GM12878 (cell line): ENCODE measurements around the gene SERPINB13. TPM values are rescaled to one million over a fixed set of nuclear protein-coding genes. Genes with fewer than 3 reads are reported as not detected.

Experiments used
- ATAC-seq: fragments of 200-7000 bp; cut with Tn5 transposase; 3 replicates; pipeline ENCODE4 v1.9.1; 2020; ENCODE audit warnings: mild to moderate bottlenecking, moderate library complexity
- BruUV-seq: library from RNA; stranded (reverse); fragments of 400-500 nt; replicated peaks from 2 replicates; lab custom pipeline; 2021; lab: Mats Ljungman, UMichigan
- CTCF ChIA-PET: fragments of 300-600 bp; sonication (Branson Sonifier 250); formaldehyde crosslinking; extraction: SDS; loops from one replicate; lab custom pipeline; 2021; ENCODE audit warnings: inconsistent platforms; lab: Yijun Ruan, JAX
- POLR2A ChIA-PET: fragments of 350-600 bp; formaldehyde crosslinking; extraction: SDS; loops from one replicate; lab custom pipeline; 2021; ENCODE audit warnings: inconsistent platforms; lab: Charles Lee
- RAD21 ChIA-PET: fragments of 300-600 bp; sonication (Branson Sonifier 250); formaldehyde crosslinking; loops from one replicate; lab custom pipeline; 2023; ENCODE audit warnings: antibody characterized with exemption; ENCODE audit not compliant: unreplicated experiment; lab: Charles Lee
- SMC1A ChIA-PET: fragments of 300-600 bp; sonication (Branson Sonifier 250); formaldehyde crosslinking; loops from one replicate; lab custom pipeline; 2023; ENCODE audit not compliant: unreplicated experiment, uncharacterized antibody; lab: Charles Lee
- DNase-seq: peaks from one replicate; pipeline ENCODE4 v3.0.0-alpha.2; 2011; ENCODE audit warnings: low read depth, low spot score
- FAIRE-seq: peaks from 3 replicates; lab custom pipeline; 2011; peaks lifted over from hg19 to GRCh38; lab: Jason Lieb, UNC
- H2AFZ ChIP-seq: 2 replicates; pipeline ENCODE4 v1.6.0; 2011; ENCODE audit warnings: low read depth, low read length, control low read depth; ENCODE audit not compliant: control insufficient read depth
- H3K27ac ChIP-seq: 2 replicates; pipeline ENCODE4 v1.5.1; 2011; ENCODE audit warnings: control low read depth; ENCODE audit not compliant: control insufficient read depth, insufficient read depth
- H3K27me3 ChIP-seq, 2 experiments: replicated peaks in 1 of 2; 2 replicates each; pipeline versions ENCODE4 v1.6.0 to v1.6.1; 2011; ENCODE audit warnings: low read length in 1 of 2; ENCODE audit not compliant: control insufficient read depth in 2 of 2, insufficient read depth in 2 of 2
- H3K36me3 ChIP-seq, 2 experiments: 2 replicates each; pipeline ENCODE4 v1.5.1; 2011; ENCODE audit warnings: low read length in 1 of 2; ENCODE audit not compliant: control insufficient read depth in 2 of 2, insufficient read depth in 2 of 2
- H3K4me1 ChIP-seq: 2 replicates; pipeline ENCODE4 v1.6.1; 2011; ENCODE audit warnings: mild to moderate bottlenecking, low read length, moderate library complexity, mixed read lengths; ENCODE audit not compliant: control insufficient read depth, insufficient read depth
- H3K4me2 ChIP-seq: 2 replicates; pipeline ENCODE4 v1.6.0; 2011; ENCODE audit warnings: control low read depth; ENCODE audit not compliant: control insufficient read depth, insufficient read depth
- H3K4me3 ChIP-seq: fragments of 200-600 bp; sonication (generic); 2 replicates; pipeline ENCODE4 v1.5.1; 2016
- H3K79me2 ChIP-seq: 2 replicates; pipeline ENCODE4 v1.6.0; 2011; ENCODE audit warnings: low read length; ENCODE audit not compliant: control insufficient read depth, insufficient read depth
- H3K9ac ChIP-seq: 2 replicates; pipeline ENCODE4 v1.8.0; 2011; ENCODE audit warnings: low read length, control low read depth, mixed read lengths; ENCODE audit not compliant: control insufficient read depth, insufficient read depth
- H3K9me3 ChIP-seq: replicated peaks from 3 replicates; pipeline ENCODE4 v1.5.1; 2011; ENCODE audit warnings: mild to moderate bottlenecking, low read length; ENCODE audit not compliant: control insufficient read depth, insufficient read depth
- H4K20me1 ChIP-seq: 2 replicates; pipeline ENCODE4 v1.6.0; 2011; ENCODE audit not compliant: control insufficient read depth, insufficient read depth
- ASH2L ChIP-seq: fragments of 300-600, 200-600 bp; sonication (generic); IDR thresholded peaks from 2 replicates; pipeline ENCODE4 v1.6.1; 2017; ENCODE audit warnings: low read depth, mild to moderate bottlenecking, borderline replicate concordance
- BACH1 ChIP-seq: fragments of 450-650 bp; IDR thresholded peaks from 2 replicates; pipeline ENCODE4 v1.6.1; 2017; ENCODE audit warnings: mild to moderate bottlenecking, borderline replicate concordance
- BMI1 ChIP-seq: fragments of 450-650 bp; IDR thresholded peaks from 2 replicates; pipeline ENCODE4 v1.6.1; 2016; ENCODE audit warnings: mild to moderate bottlenecking, moderate library complexity, borderline replicate concordance
- CEBPB ChIP-seq, 2 experiments: fragments of 150-350 bp in 1 of 2; IDR thresholded peaks; 2 replicates each; pipeline ENCODE4 v1.6.1; 2012 to 2014; ENCODE audit warnings: low read depth in 2 of 2, low read length in 2 of 2, borderline replicate concordance in 1 of 2, inconsistent platforms in 1 of 2
- CHD1 ChIP-seq: IDR thresholded peaks from 2 replicates; pipeline ENCODE4 v1.6.1; 2012; ENCODE audit warnings: low read depth, low read length, improper control_type of control experiment
- CHD4 ChIP-seq: fragments of 200-600 bp; sonication (generic); IDR thresholded peaks from 2 replicates; pipeline ENCODE4 v1.6.1; 2016; ENCODE audit warnings: mild to moderate bottlenecking
- JUNB ChIP-seq: IDR thresholded peaks from 2 replicates; pipeline ENCODE4 v1.6.1; 2016; ENCODE audit warnings: antibody characterized with exemption, mild to moderate bottlenecking
- LARP7 ChIP-seq: fragments of 450-650 bp; IDR thresholded peaks from 2 replicates; pipeline ENCODE4 v1.6.1; 2017; ENCODE audit warnings: mild to moderate bottlenecking
- MXI1 ChIP-seq: fragments of 150-350 bp; IDR thresholded peaks from 2 replicates; pipeline ENCODE4 v1.6.1; 2011; ENCODE audit warnings: low read depth, mild to moderate bottlenecking, inconsistent platforms, low read length, improper control_type of control experiment
- PKNOX1 ChIP-seq: fragments of 450-650 bp; IDR thresholded peaks from 2 replicates; pipeline ENCODE4 v1.6.1; 2016; ENCODE audit warnings: mild to moderate bottlenecking
- POLR2AphosphoS2 ChIP-seq: IDR thresholded peaks from 2 replicates; pipeline ENCODE4 v1.6.1; 2011; ENCODE audit warnings: low read depth, mild to moderate bottlenecking, low read length, improper control_type of control experiment, moderate library complexity
- ZNF217 ChIP-seq: fragments of 450-650 bp; IDR thresholded peaks from 2 replicates; pipeline ENCODE4 v1.6.1; 2017; ENCODE audit warnings: antibody characterized with exemption, mild to moderate bottlenecking
- ZNF384 ChIP-seq: IDR thresholded peaks from 2 replicates; pipeline ENCODE4 v1.6.1; 2012; ENCODE audit warnings: low read depth, mild to moderate bottlenecking, low read length, improper control_type of control experiment, borderline replicate concordance
- WGBS: methylation state at CpG from one replicate; pipeline ENCODE4 v1.1.6; 2016; ENCODE audit warnings: low lambda C conversion rate; ENCODE audit not compliant: insufficient replicate concordance, insufficient coverage; ENCODE audit errors: missing lambda C conversion rate; 5-methylcytosine and 5-hydroxymethylcytosine counted together
- in situ Hi-C: fragments of 300-500 bp; cut with MboI; formaldehyde crosslinking; loops from 9 replicates; pipeline ENCODE4 v1.14.3; 2018; ENCODE audit warnings: mixed read lengths
- intact Hi-C: fragments of 100-400 bp; cut with micrococcal nuclease; formaldehyde crosslinking; loops from one replicate; pipeline ENCODE4 v1.14.2; 2022; ENCODE audit not compliant: unreplicated experiment
- polyA plus RNA-seq, 11 experiments: library from polyadenylated mRNA; depleted of rRNA in 4 of 11; unstranded in 6 of 11; stranded (reverse) in 5 of 11; fragments of >200 nt; fragmentation: Nextera tagmentation in 4 of 11; fragmentation: Illumina TruSeq in 1 of 11; extraction: Ambion mirVana in 4 of 11; extraction: Trizol in 1 of 11; gene quantifications; 1 replicate in 1 of 11; 2 replicates in 10 of 11; pipeline versions ENCODE4 v1.2.1 to v1.2.3, GENCODE V29; 2011 to 2016; ENCODE audit warnings: inconsistent platforms in 2 of 11, missing spikeins in 2 of 11, low read depth in 1 of 11
- total RNA-seq, 4 experiments: library from RNA; depleted of rRNA in 3 of 4; stranded (reverse); fragments of >200 nt in 3 of 4; fragmentation: Illumina TruSeq in 1 of 4; extraction: Trizol in 1 of 4; gene quantifications; 2 replicates each; pipeline versions ENCODE4 v1.2.1 to v1.2.3, GENCODE V29; 2013 to 2021

The SERPINB13 gene
- total and polyA plus RNA-seq, 10 of the 15 experiments (the other 5 are each of a cell fraction or from before 2014, with no cell fraction given) = not detected

- TF ChIP-seq CHD1 = no peak
- no peak for TF ChIP-seq ZNF217
- TF ChIP-seq ZNF384 = no peak
- TF ChIP-seq CHD4 = no peak
- TF ChIP-seq LARP7 = no peak
- no peak for TF ChIP-seq JUNB
- TF ChIP-seq ASH2L = no peak
- TF ChIP-seq BACH1 = no peak
- no peak for TF ChIP-seq MXI1
- no peak for TF ChIP-seq POLR2AphosphoS2
- no peak for TF ChIP-seq BMI1
- TF ChIP-seq CEBPB (IDR thresholded peaks at IDR 0.05; ENCODE audit: borderline replicate concordance in 1 of 2, low read depth in 2 of 2, low read length in 2 of 2) = no peak
- TF ChIP-seq PKNOX1 = no peak
- in situ Hi-C loops = no loop called here
- Histone ChIP-seq H3K27me3 (peaks cover 0 to 3% of the 10 kb centered on the region in 2 experiments; a peak in 3 of 4 replicates), H3K4me3 (no peak overlapping the region), H2AFZ (no peak overlapping the region), H3K4me1 (no peaks in the 10 kb centered on the region), H4K20me1 (no peaks in the 10 kb centered on the region), H3K36me3 (no peaks in the 10 kb centered on the region), H3K79me2 (no peaks in the 10 kb centered on the region), H3K4me2 (no peak overlapping the region), H3K9ac (no peak overlapping the region), H3K9me3 (no peaks in the 10 kb centered on the region), H3K27ac (no peak overlapping the region)
- intact Hi-C loops = no loop called here
- 79% methylated on average over 4 of the region's 4 CpGs for WGBS
- RAD21 ChIA-PET = no interaction called here
- CTCF ChIA-PET = no interaction called here
- no TSS peak for BruUV-seq
- DNase-seq = no peak
- no peak for ATAC-seq
- POLR2A ChIA-PET = no interaction called here
- no peak for FAIRE-seq
- SMC1A ChIA-PET = no interaction called here
These were observed 712 bp upstream of the SERPINB13 start for GRCh38 chr18:63586431-63586830.
